HepG2 (cell line): ENCODE data around the gene CYBC1. TPM values are rescaled to one million over a fixed set of nuclear protein-coding genes. Genes with fewer than 3 reads are reported as not detected.

Experiments used
- ATF4 ChIP-seq, 2 experiments: fragments of 450-650 bp in 1 of 2; sonication (generic) in 1 of 2; formaldehyde crosslinking; IDR thresholded peaks; 2 replicates each; pipeline versions ENCODE4 v1.5.0 to v1.8.0; 2020 to 2022; ENCODE audit warnings: mild to moderate bottlenecking in 1 of 2, missing genetic modification reagents in 1 of 2
- IKZF1 ChIP-seq: fragments of 450-650 bp; IDR thresholded peaks from 2 replicates; pipeline ENCODE4 v1.7.1; 2016
- IKZF4 ChIP-seq: sonication (generic); formaldehyde crosslinking; IDR thresholded peaks from 2 replicates; pipeline ENCODE4 v1.5.1; 2020; ENCODE audit warnings: borderline replicate concordance, mild to moderate bottlenecking, low read depth, missing genetic modification reagents; ENCODE audit errors: not compliant biosample characterization
- ISL2 ChIP-seq: sonication (generic); formaldehyde crosslinking; IDR thresholded peaks from 2 replicates; pipeline ENCODE4 v1.5.0; 2020; ENCODE audit warnings: missing genetic modification reagents
- KLF13 ChIP-seq: sonication (generic); formaldehyde crosslinking; IDR thresholded peaks from 2 replicates; pipeline ENCODE4 v1.4.0; 2020; ENCODE audit warnings: mild to moderate bottlenecking, missing genetic modification reagents
- MXD1 ChIP-seq: sonication (generic); formaldehyde crosslinking; IDR thresholded peaks from 2 replicates; pipeline ENCODE4 v1.4.0; 2020; ENCODE audit warnings: mild to moderate bottlenecking, missing genetic modification reagents
- POLR2A ChIP-seq, 2 experiments: IDR thresholded peaks; 2 replicates each; pipeline ENCODE4 v1.6.1; 2011; ENCODE audit warnings: low read depth in 2 of 2, low read length in 2 of 2, mild to moderate bottlenecking in 1 of 2, moderate library complexity in 1 of 2; ENCODE audit not compliant: insufficient read depth in 1 of 2
- RARG ChIP-seq: sonication (generic); formaldehyde crosslinking; IDR thresholded peaks from 2 replicates; pipeline ENCODE4 v1.4.0; 2020; ENCODE audit warnings: low read depth, mild to moderate bottlenecking, missing genetic modification reagents
- TRIM24 ChIP-seq: sonication (generic); formaldehyde crosslinking; IDR thresholded peaks from 2 replicates; pipeline ENCODE4 v1.8.0; 2022; ENCODE audit warnings: mild to moderate bottlenecking, missing genetic modification reagents
- ZBTB21 ChIP-seq: sonication (generic); formaldehyde crosslinking; IDR thresholded peaks from 2 replicates; pipeline ENCODE4 v1.4.0; 2020; ENCODE audit warnings: missing genetic modification reagents
- ZFP82 ChIP-seq: sonication (generic); formaldehyde crosslinking; IDR thresholded peaks from 2 replicates; pipeline ENCODE4 v1.5.1; 2020; ENCODE audit warnings: mild to moderate bottlenecking, missing genetic modification reagents, borderline replicate concordance
- ZNF143 ChIP-seq: sonication (generic); formaldehyde crosslinking; IDR thresholded peaks from 2 replicates; pipeline ENCODE4 v1.4.0; 2020; ENCODE audit warnings: missing genetic modification reagents
- ZNF510 ChIP-seq: sonication (generic); formaldehyde crosslinking; IDR thresholded peaks from 2 replicates; pipeline ENCODE4 v1.4.0; 2020; ENCODE audit warnings: low read depth, mild to moderate bottlenecking, missing genetic modification reagents
- ZNF788 ChIP-seq: sonication (generic); formaldehyde crosslinking; IDR thresholded peaks from 2 replicates; pipeline ENCODE4 v1.5.0; 2020; ENCODE audit warnings: mild to moderate bottlenecking, missing genetic modification reagents, borderline replicate concordance
- polyA plus RNA-seq, 8 experiments: library from polyadenylated mRNA; depleted of rRNA in 3 of 8; stranded (reverse) in 7 of 8; unstranded in 1 of 8; fragments of >200 nt; fragmentation: Illumina TruSeq in 4 of 8; extraction: Trizol in 4 of 8; gene quantifications; 2 replicates each; pipeline versions ENCODE4 v1.2.1 to v1.2.3, GENCODE V29; 2011 to 2016; ENCODE audit warnings: low read depth in 4 of 8, missing spikeins in 1 of 8, mixed read lengths in 1 of 8; ENCODE audit not compliant: insufficient read depth in 1 of 8
- total RNA-seq, 5 experiments: library from RNA; depleted of rRNA; stranded (reverse); fragments of >200 nt; fragmentation: Illumina TruSeq; extraction: Trizol; gene quantifications; 2 replicates each; pipeline ENCODE4 v1.2.3, GENCODE V29; 2016; ENCODE audit warnings: low read depth in 1 of 5
- TF ChIP-seq, protein P1 (sequence below): sonication (generic); formaldehyde crosslinking; IDR thresholded peaks from 2 replicates; pipeline ENCODE4 v1.4.0; 2020; ENCODE audit warnings: missing genetic modification reagents
- TF ChIP-seq, protein P2 (sequence below): sonication (generic); formaldehyde crosslinking; IDR thresholded peaks from 2 replicates; pipeline ENCODE4 v1.4.0; 2020; ENCODE audit warnings: missing genetic modification reagents
- TF ChIP-seq, protein P3 (sequence below): sonication (generic); formaldehyde crosslinking; conservative IDR thresholded peaks from 2 replicates; pipeline ENCODE4 v1.5.0; 2020; ENCODE audit warnings: missing genetic modification reagents
- TF ChIP-seq, protein P4 (sequence below): IDR thresholded peaks from 2 replicates; pipeline ENCODE4 v1.6.1; 2016; ENCODE audit warnings: missing compliant biosample characterization, missing genetic modification reagents, borderline replicate concordance

The CYBC1 gene
- total and polyA plus RNA-seq, 2 of the 13 experiments (the other 11 are each of a cell fraction or from before 2014, with no cell fraction given), result 43.4 to 44.1 TPM

GRCh38 chr17:82412535-82413520 is 37.7 kb downstream of the CYBC1 start (continued):
- TF ChIP-seq ZFP82 (CRISPR knock-in tag) (no peak), ZNF788 (0 out of 2 replicates have a peak, but pooled peaks have one; percentile 34), ZNF510 (CRISPR knock-in tag) (no peak), ATF4 (CRISPR knock-in tag; IDR thresholded peaks at IDR 0.05) (no peak), POLR2A (IDR thresholded peaks at IDR 0.05; ENCODE audit: insufficient read depth in 1 of 2, low read depth in 2 of 2, low read length in 2 of 2) (no peak), MXD1 (CRISPR knock-in tag) (no peak), RARG (no peak), KLF13 (CRISPR knock-in tag) (no peak), IKZF4 (CRISPR knock-in tag) (no peak), ZNF143 (CRISPR knock-in tag) (no peak), ISL2 (CRISPR knock-in tag) (no peak), TRIM24 (no peak), IKZF1 (no peak), ZBTB21 (CRISPR knock-in tag) (no peak)
- TF ChIP-seq, protein P1, sequence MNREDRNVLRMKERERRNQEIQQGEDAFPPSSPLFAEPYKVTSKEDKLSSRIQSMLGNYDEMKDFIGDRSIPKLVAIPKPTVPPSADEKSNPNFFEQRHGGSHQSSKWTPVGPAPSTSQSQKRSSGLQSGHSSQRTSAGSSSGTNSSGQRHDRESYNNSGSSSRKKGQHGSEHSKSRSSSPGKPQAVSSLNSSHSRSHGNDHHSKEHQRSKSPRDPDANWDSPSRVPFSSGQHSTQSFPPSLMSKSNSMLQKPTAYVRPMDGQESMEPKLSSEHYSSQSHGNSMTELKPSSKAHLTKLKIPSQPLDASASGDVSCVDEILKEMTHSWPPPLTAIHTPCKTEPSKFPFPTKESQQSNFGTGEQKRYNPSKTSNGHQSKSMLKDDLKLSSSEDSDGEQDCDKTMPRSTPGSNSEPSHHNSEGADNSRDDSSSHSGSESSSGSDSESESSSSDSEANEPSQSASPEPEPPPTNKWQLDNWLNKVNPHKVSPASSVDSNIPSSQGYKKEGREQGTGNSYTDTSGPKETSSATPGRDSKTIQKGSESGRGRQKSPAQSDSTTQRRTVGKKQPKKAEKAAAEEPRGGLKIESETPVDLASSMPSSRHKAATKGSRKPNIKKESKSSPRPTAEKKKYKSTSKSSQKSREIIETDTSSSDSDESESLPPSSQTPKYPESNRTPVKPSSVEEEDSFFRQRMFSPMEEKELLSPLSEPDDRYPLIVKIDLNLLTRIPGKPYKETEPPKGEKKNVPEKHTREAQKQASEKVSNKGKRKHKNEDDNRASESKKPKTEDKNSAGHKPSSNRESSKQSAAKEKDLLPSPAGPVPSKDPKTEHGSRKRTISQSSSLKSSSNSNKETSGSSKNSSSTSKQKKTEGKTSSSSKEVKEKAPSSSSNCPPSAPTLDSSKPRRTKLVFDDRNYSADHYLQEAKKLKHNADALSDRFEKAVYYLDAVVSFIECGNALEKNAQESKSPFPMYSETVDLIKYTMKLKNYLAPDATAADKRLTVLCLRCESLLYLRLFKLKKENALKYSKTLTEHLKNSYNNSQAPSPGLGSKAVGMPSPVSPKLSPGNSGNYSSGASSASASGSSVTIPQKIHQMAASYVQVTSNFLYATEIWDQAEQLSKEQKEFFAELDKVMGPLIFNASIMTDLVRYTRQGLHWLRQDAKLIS, result no peak
- TF ChIP-seq, protein P2, sequence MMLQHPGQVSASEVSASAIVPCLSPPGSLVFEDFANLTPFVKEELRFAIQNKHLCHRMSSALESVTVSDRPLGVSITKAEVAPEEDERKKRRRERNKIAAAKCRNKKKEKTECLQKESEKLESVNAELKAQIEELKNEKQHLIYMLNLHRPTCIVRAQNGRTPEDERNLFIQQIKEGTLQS, result no peak
- TF ChIP-seq, protein P3, sequence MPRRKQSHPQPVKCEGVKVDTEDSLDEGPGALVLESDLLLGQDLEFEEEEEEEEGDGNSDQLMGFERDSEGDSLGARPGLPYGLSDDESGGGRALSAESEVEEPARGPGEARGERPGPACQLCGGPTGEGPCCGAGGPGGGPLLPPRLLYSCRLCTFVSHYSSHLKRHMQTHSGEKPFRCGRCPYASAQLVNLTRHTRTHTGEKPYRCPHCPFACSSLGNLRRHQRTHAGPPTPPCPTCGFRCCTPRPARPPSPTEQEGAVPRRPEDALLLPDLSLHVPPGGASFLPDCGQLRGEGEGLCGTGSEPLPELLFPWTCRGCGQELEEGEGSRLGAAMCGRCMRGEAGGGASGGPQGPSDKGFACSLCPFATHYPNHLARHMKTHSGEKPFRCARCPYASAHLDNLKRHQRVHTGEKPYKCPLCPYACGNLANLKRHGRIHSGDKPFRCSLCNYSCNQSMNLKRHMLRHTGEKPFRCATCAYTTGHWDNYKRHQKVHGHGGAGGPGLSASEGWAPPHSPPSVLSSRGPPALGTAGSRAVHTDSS, result no peak
- TF ChIP-seq, protein P4, sequence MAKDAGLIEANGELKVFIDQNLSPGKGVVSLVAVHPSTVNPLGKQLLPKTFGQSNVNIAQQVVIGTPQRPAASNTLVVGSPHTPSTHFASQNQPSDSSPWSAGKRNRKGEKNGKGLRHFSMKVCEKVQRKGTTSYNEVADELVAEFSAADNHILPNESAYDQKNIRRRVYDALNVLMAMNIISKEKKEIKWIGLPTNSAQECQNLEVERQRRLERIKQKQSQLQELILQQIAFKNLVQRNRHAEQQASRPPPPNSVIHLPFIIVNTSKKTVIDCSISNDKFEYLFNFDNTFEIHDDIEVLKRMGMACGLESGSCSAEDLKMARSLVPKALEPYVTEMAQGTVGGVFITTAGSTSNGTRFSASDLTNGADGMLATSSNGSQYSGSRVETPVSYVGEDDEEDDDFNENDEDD (CRISPR knock-in tag), result no peak
